IPS-18a (cell line): Measurements from ENCODE around the gene SLC12A9.
A peak's percentile ranks its signal among the peaks of the same experiment; 100 is the strongest.

Source experiments
- H3K27ac ChIP-seq: one replicate; pipeline ENCODE4 v1.5.1; 2013; ENCODE audit warnings: low read length
- H3K27me3 ChIP-seq: one replicate; pipeline ENCODE4 v1.6.1; 2013; ENCODE audit warnings: mild to moderate bottlenecking, low read length; ENCODE audit not compliant: control insufficient read depth, insufficient read depth
- H3K36me3 ChIP-seq: one replicate; pipeline ENCODE4 v1.6.1; 2013; ENCODE audit warnings: low read depth, low read length; ENCODE audit not compliant: control insufficient read depth
- H3K4me1 ChIP-seq: one replicate; pipeline ENCODE4 v1.6.1; 2013; ENCODE audit warnings: low read depth, low read length; ENCODE audit not compliant: control insufficient read depth
- H3K4me3 ChIP-seq: one replicate; pipeline ENCODE4 v1.5.1; 2013; ENCODE audit warnings: low read length
- H3K9ac ChIP-seq: one replicate; pipeline ENCODE4 v1.6.1; 2013; ENCODE audit warnings: mild to moderate bottlenecking, low read length, moderate library complexity
- H3K9me3 ChIP-seq: one replicate; pipeline ENCODE4 v1.6.1; 2013; ENCODE audit warnings: low read depth, low read length; ENCODE audit not compliant: control insufficient read depth

SLC12A9 gene

DNA sequence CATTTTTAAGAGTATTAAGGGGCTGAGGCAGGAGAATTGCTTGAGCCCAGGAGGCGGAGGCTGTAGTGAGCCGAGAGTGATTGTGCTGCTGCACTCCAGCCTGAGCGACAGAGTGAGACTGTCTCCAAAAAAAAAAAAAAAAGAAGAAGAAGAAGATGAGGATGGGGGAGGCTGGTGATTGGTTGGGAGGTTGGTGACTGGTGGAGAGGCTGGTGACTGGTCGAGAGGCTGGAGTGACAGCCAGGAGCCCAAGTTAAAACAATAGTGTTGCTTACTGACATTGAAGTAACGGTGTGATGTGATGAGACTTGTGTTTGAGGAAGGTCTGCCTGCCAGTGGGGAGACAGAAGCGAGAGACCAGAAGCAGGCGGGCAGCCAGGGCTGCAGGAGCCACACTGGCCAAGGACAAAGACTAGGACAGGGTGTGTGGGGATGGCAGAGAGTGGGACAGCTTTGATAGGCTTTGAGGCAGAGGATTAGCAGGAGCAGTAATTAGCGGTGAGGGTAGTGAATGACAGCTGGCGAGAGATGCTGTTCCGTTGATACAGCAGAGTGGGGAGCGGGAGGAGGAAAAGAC, 27.3 kb downstream of the SLC12A9 start:
- peaks cover 70% of the 10 kb centered on the region for H3K36me3 ChIP-seq
- H3K4me3 ChIP-seq, result no peak overlapping the region
- no peak overlapping the region for H3K9ac ChIP-seq
- H3K9me3 ChIP-seq, result no peaks in the 10 kb centered on the region
- H3K4me1 ChIP-seq, result peaks cover 8% of the 10 kb centered on the region
- H3K27ac ChIP-seq, result no peak overlapping the region
- no peaks in the 10 kb centered on the region for H3K27me3 ChIP-seq

DNA sequence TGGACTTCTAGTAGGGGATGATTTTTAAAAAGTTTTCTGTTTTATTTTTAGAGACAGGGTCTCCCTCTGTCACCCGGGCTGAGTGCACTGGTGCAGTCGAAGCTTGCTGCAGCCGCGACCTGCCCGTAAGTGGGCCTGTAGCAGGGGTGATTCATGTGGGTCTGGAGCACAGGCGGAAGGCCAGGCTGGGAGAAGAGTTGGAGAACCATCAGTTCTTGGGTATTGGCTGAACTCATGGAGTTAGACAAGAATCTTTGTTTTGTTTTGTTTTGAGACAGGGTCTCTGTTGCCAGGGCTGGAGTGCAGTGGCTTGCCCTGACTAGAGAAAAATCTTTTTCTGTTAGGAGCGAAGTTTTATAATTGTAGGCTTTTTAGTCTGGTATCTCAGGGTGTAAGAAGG, 28.1 kb downstream of the SLC12A9 start:
- no peak overlapping the region for H3K9ac ChIP-seq
- no peaks in the 10 kb centered on the region for H3K9me3 ChIP-seq

DNA sequence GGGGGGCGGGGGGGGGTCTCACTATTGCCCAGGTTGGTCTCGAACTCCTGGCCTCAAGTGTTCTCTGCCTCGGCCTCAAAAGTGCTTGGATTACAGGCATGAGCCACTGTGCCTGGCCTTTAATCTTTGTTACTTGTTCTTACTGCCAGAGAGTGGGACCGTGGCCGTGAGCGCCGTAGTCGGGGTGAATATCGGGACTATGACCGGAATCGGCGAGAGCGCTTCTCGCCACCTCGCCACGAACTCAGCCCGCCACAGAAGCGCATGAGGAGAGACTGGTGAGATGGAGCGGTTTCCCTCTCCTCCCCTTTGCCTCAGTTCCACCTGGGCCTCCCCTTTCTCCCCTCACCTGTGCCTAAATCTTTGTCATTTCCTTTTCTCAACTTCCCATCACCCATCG, 28.6 kb downstream of the SLC12A9 start:
- Histone ChIP-seq H3K4me3 (no peak overlapping the region), H3K9ac (no peak overlapping the region), H3K9me3 (no peaks in the 10 kb centered on the region), H3K27me3 (no peaks in the 10 kb centered on the region), H3K4me1 (peaks cover 4% of the 10 kb centered on the region), H3K27ac (no peak overlapping the region), H3K36me3 (peaks cover 84% of the 10 kb centered on the region)

More for the DNA sequence above, 28.1 kb downstream of the SLC12A9 start:
- Histone ChIP-seq H3K4me3 (no peak overlapping the region), H3K36me3 (peaks cover 79% of the 10 kb centered on the region), H3K27me3 (no peaks in the 10 kb centered on the region), H3K4me1 (peaks cover 8% of the 10 kb centered on the region), H3K27ac (no peak overlapping the region)

DNA sequence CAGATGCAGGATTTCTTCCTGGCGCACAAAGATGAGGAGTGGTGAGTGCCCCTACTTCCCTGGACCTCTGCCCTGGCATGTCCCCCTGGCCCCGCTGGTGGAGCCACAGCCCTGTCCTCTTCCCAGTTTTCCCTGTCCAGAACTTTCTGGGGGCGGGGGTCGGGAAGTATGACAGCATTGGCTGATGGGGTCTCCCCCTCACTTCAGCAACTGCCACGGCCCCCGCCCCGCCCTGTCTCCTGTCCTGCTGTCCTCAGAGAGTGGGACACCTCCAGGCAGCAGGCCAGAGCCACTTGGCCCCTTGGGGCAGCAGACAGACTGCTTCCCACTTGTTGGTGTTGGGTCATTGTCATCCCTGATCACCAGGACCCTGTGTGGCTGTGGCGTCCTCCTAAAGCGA, 29.7 kb downstream of the SLC12A9 start:
- H3K27ac ChIP-seq, result no peak overlapping the region
- H3K4me1 ChIP-seq, result peaks cover under 1% of the 10 kb centered on the region
- no peaks in the 10 kb centered on the region for H3K9me3 ChIP-seq
- H3K9ac ChIP-seq, result no peak overlapping the region
- H3K27me3 ChIP-seq, result no peaks in the 10 kb centered on the region
- H3K36me3 ChIP-seq, result peaks cover 85% of the 10 kb centered on the region
- no peak overlapping the region for H3K4me3 ChIP-seq

DNA sequence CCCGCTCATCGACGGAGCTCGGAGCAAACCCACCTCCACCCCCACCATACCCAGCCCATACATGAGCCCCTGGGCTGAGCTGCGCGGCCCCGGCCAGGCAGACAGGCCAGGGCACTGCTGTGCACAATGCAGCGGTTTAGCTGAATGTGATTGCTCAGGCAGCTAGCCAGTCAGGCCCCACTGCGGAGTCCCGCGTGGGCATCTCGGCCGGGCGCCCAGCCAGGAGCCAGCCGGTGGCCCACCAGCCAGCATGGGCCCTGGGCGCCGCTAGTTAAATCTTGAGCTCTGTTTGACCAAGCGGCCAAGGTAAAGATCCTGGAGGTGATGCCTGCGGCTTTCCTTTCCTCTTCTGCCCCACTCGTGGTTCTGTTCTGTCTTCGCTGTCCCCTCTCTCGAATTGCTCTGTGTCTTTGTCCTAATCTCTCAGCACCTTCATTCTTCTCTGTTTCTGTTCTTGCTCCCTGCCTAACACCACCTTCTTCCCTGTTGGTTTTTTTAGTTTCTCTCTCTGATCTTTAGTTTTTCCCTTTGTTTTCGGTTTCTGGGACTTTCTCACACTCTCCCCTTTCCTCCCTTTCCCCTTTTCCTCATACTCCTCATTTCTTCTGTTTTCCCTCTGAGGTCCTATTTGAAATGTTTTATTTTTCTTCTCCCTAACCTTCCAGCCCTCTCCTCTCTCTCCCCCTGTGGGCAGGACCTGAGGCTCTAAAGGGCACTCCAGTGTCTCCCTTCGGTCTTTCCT, 30.4 kb downstream of the SLC12A9 start:
- H3K4me1 ChIP-seq, result peaks cover 5% of the 10 kb centered on the region
- no peak overlapping the region for H3K9ac ChIP-seq
- no peak overlapping the region for H3K4me3 ChIP-seq
- peaks cover 87% of the 10 kb centered on the region for H3K36me3 ChIP-seq
- H3K27ac ChIP-seq, result no peak overlapping the region
- H3K9me3 ChIP-seq, result no peaks in the 10 kb centered on the region
- H3K27me3 ChIP-seq, result no peaks in the 10 kb centered on the region

DNA sequence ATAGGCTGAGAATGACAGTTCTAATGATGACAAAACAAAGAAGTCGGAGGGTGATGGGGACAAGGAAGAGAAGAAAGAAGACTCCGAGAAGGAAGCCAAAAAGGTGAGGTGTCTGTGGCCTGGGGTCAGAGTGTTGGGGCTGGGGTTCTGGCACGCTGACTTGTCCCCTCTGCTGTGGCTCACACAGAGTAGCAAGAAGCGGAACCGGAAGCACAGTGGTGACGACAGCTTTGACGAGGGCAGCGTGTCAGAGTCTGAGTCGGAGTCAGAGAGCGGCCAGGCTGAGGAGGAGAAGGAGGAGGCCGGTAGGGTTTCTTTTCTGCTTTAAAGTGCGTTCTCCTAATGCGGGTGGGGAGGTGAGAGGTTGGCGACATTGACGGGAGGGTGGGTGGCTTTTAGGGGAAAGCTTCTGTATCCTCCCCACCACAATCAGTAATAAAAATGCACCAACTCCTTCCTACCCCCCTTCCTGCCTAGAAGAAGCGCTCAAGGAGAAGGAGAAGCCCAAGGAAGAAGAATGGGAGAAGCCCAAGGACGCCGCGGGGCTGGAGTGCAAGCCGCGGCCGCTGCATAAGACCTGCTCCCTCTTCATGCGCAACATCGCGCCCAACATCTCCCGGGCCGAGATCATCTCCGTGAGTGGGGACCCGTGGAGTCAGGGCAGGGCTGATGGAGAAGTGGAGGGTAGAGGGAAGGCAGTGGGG, 32.4 kb downstream of the SLC12A9 start:
- H3K27me3 ChIP-seq, result no peaks in the 10 kb centered on the region
- H3K9me3 ChIP-seq, result no peaks in the 10 kb centered on the region
- H3K27ac ChIP-seq, result no peak overlapping the region
- no peak overlapping the region for H3K4me3 ChIP-seq
- H3K4me1 ChIP-seq, result peaks cover 5% of the 10 kb centered on the region
- peaks cover 78% of the 10 kb centered on the region for H3K36me3 ChIP-seq
- no peak overlapping the region for H3K9ac ChIP-seq

DNA sequence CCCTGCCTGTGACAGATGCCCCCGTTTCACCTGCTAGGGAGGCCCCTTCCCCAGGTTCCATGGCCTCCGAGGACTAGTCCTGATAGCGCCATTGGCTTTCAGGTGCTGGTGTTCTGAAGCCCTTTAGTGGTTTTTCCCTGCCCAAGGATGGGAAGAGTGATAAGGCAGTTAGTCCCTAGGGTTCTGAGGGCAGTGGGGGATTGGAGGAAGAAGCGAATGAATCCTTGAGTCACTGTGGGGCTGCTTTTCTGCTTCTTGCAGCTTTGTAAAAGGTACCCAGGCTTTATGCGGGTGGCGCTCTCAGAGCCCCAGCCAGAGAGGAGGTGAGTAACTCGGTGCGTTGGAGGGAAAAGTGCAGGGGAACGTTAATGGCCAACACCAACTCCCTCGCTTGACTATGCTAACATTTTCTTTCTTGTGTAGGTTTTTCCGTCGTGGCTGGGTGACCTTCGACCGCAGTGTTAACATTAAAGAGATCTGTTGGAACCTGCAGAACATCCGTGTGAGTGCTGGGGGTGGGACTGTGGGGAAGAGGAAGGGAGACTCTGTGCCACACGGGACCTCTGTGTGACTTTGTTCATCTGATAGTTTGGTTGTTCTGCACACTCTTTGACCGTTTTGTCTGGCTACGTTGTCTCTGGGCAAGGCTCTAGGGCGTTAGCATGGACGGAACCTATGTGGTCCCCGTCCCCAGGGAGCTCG, 33.1 kb downstream of the SLC12A9 start:
- peaks cover 5% of the 10 kb centered on the region for H3K4me1 ChIP-seq
- H3K4me3 ChIP-seq, result no peak overlapping the region
- no peak overlapping the region for H3K27ac ChIP-seq
- H3K27me3 ChIP-seq, result no peaks in the 10 kb centered on the region
- H3K9me3 ChIP-seq, result no peaks in the 10 kb centered on the region
- peaks cover 75% of the 10 kb centered on the region for H3K36me3 ChIP-seq
- H3K9ac ChIP-seq, result no peak overlapping the region

DNA sequence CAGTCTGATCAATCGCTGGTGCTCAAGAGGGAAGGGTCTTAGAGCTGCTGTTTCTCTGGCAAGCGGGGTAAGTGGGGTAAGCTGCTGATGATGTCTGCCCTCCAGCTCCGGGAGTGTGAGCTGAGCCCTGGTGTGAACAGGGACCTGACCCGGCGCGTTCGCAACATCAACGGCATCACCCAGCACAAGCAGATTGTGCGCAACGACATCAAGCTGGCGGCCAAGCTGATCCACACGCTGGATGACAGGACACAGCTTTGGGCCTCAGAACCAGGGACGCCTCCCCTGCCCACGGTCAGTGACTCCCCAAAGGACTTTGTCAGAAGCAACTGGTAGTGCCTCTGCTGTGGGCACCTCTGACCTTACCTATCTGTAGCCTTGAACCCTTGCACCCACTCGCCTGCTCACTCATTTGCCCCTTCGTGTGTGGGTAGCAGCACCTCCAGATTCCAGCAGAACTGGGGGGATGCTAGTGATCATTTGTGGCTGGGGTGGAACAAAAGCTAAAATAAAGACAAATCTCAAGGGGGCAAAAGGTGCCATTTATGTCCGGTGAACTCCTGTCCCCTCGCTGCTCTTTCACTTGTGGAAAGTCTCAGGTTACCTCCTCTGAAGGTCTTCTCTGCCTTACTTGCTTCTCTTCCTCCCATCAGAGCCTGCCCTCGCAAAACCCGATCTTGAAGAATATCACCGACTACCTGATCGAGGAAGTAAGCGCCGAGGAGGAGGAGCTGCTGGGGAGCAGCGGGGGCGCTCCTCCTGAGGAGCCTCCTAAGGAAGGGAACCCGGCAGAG, 33.8 kb downstream of the SLC12A9 start:
- Histone ChIP-seq H3K9me3 (no peaks in the 10 kb centered on the region), H3K27ac (no peak overlapping the region), H3K27me3 (no peaks in the 10 kb centered on the region), H3K4me1 (peaks cover 8% of the 10 kb centered on the region), H3K4me3 (no peak overlapping the region), H3K36me3 (peaks cover 73% of the 10 kb centered on the region), H3K9ac (no peak overlapping the region)

DNA sequence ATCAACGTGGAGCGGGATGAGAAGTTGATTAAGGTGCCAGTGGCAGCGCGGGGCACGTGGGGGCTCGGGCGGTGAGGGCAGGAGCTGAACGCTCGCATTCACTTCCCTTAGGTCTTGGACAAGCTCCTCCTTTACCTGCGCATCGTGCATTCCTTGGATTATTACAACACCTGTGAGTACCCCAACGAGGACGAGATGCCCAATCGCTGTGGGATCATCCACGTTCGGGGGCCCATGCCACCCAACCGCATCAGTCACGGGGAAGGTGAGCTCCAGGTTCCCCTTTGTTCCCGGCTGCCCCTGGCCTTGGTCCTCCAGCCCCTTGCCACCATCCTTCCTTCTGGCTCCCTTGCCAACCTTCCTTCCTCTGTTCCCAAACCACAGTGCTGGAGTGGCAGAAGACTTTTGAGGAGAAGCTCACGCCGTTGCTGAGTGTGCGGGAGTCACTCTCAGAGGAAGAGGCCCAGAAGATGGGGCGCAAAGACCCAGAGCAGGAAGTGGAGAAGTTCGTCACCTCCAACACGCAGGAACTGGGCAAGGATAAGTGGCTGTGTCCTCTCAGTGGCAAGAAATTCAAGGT, 34.5 kb downstream of the SLC12A9 start:
- Histone ChIP-seq H3K9ac (no peak overlapping the region), H3K4me1 (peaks cover 10% of the 10 kb centered on the region), H3K27me3 (no peaks in the 10 kb centered on the region), H3K4me3 (peak overlapping the region; percentile 6), H3K9me3 (no peaks in the 10 kb centered on the region), H3K27ac (no peak overlapping the region), H3K36me3 (peaks cover 66% of the 10 kb centered on the region)

DNA sequence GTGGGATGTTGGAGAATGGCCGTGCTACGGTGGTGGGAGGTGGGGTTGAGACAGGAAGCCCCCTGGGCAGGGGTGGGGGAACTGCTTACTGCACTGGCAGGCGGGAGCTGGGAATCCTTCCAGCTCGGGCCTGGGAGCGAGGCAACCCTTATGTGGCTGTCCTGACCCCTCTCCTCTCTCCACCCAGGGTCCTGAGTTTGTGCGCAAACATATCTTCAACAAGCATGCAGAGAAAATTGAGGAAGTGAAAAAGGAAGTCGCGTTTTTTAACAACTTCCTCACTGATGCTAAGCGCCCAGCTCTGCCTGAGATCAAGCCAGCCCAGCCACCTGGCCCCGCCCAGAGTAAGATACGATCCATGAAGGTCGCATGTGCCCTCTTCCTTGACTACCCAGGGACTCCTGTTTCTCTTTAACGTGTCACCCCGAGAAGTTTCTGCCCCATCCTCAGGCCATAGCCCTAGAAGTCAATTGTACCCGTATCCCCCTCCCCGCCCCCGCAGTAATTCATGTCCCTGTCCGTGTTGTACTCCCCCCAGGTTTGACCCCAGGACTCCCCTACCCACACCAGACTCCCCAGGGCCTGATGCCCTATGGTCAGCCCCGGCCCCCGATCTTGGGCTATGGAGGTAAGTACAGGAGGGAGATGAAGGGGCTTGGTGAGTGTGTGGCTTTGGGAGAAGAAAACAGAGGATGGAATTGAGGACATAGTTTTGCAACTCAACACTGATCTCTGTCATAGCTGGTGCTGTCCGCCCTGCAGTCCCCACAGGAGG, 35.2 kb downstream of the SLC12A9 start:
- no peaks in the 10 kb centered on the region for H3K9me3 ChIP-seq
- no peak overlapping the region for H3K9ac ChIP-seq
- no peaks in the 10 kb centered on the region for H3K27me3 ChIP-seq
- no peak overlapping the region for H3K27ac ChIP-seq
- peak overlapping the region; percentile 80 for H3K4me3 ChIP-seq
- peaks cover 60% of the 10 kb centered on the region for H3K36me3 ChIP-seq
- H3K4me1 ChIP-seq, result peaks cover 10% of the 10 kb centered on the region
